Measurements from ENCODE around the gene MYO1H.

GRCh38 chr12:109497675-109498074, 150.0 kb downstream of the MYO1H start:
- no peak for TF ChIP-seq YY1 (IDR thresholded peaks at IDR 0.05; ENCODE audit: low read depth)
- TF ChIP-seq MAX (IDR thresholded peaks at IDR 0.05): no peak
- no peak for TF ChIP-seq RAD21 (IDR thresholded peaks at IDR 0.05; ENCODE audit: low read depth)
- TF ChIP-seq TCF12 (IDR thresholded peaks at IDR 0.05; ENCODE audit: low read depth): no peak
- no peak for TF ChIP-seq CEBPB (IDR thresholded peaks at IDR 0.05)
- no peak for TF ChIP-seq EP300 (IDR thresholded peaks at IDR 0.05; ENCODE audit: borderline replicate concordance)
- no peak for TF ChIP-seq REST (IDR thresholded peaks at IDR 0.05; ENCODE audit: low read depth)
- TF ChIP-seq EGR1 (IDR thresholded peaks at IDR 0.05): no peak
